Measurements from ENCODE around the gene HOXB13. TPM values are rescaled to one million over a fixed set of nuclear protein-coding genes. Genes with fewer than 3 reads are reported as not detected.

The HOXB13 gene
- total and polyA plus RNA-seq, 2 of the 4 experiments (the other 2 are of a cell fraction): not detected

DNA sequence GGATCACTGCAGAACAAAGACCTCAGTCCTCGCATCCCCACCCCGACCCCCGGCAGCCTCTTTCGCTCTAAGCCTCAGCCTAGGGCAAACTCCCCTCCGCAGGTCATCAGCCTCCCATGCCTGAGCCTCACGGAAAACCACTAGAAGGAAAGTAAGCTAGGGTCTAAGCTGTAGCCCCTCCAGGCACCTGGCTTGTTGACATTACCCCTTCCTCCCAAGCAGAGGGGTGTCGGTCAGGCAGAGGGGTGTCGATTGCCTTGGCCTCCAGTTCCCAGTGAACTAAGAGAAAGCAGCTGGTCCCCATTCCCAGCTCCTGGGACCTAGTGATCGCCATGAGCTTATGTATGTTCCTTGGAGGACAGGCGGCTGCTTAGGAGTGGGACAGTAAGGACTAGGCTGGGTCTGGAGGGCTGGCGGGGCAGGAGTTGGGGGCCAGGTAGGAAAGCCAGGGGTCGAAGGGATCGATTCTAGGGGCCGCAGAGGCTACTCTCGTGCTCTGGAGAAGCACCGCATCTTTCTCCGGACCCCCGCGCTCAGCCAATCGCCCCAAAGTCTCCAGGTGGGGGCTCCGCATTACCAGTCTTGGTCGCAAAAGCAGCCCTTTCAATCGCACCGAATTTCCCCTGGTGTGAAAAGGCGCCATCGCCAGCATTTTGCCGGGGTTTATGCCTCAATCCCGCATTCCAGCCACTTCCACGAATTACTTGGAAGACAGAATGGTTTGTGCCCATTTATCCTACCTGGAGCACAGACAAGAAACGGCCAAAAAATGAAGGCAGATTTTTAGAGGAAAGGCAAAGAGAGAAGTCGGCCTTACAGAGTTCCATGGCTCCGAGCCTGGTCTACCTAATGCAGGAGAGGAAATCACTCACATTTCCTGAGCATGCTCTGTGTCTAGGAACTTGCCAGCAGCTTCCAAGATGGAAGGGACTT, 21.3 kb upstream of the HOXB13 start:
- Histone ChIP-seq H4K91ac (ENCODE audit: insufficient read depth, low read depth, low read length) (no peak overlapping the region), H2AK5ac (ENCODE audit: low read depth, low read length) (no peak overlapping the region), H3K4me3 (ENCODE audit: insufficient read depth, low read depth, low read length) (no peak overlapping the region), H3K23ac (ENCODE audit: low read depth, low read length) (no peak overlapping the region; the same call in 1 of the 2 replicates), H3K27ac (ENCODE audit: insufficient read depth, low read length) (no peak overlapping the region), H3K4me1 (ENCODE audit: control insufficient read depth, insufficient read depth, low read length) (no peaks in the 10 kb centered on the region), H3K56ac (ENCODE audit: extremely low read depth, insufficient read depth, low read length) (no peak overlapping the region), H3K4me2 (ENCODE audit: low read depth, low read length) (no peak overlapping the region), H3K36me3 (ENCODE audit: control insufficient read depth, insufficient read depth, low read length) (no peaks in the 10 kb centered on the region), H3K4ac (ENCODE audit: low read depth, low read length) (no peak overlapping the region), H3K18ac (ENCODE audit: low read depth, low read length) (no peak overlapping the region), H4K5ac (ENCODE audit: low read depth, low read length) (no peak overlapping the region), H3K9ac (ENCODE audit: low read depth, low read length) (no peak overlapping the region), H2AK9ac (replicated peaks; ENCODE audit: low read depth, low read length, poor library complexity) (no peak overlapping the region), H2BK120ac (ENCODE audit: low read depth, low read length) (no peak overlapping the region), H3K9me1 (ENCODE audit: insufficient read depth, low read length) (peaks cover 6% of the 10 kb centered on the region; the same call in 1 of the 2 replicates), H4K8ac (ENCODE audit: low read depth in 2 of 2, low read length in 2 of 2) (no peak overlapping the region), H2AFZ (replicated peaks; ENCODE audit: low read length, poor library complexity) (no peak overlapping the region), H4K20me1 (ENCODE audit: insufficient read depth, low read length) (peaks cover 23% of the 10 kb centered on the region; the same call in 1 of the 2 replicates), H3K14ac (replicated peaks; ENCODE audit: low read depth, low read length) (no peak overlapping the region), H2BK20ac (ENCODE audit: low read depth, low read length) (no peak overlapping the region), H2BK15ac (ENCODE audit: low read depth, low read length) (no peak overlapping the region), H3K79me1 (ENCODE audit: low read depth in 1 of 2, low read length in 2 of 2) (no peaks in the 10 kb centered on the region), H3K27me3 (ENCODE audit: control insufficient read depth, insufficient read depth, low read length) (peaks cover 95% of the 10 kb centered on the region), H2BK5ac (ENCODE audit: low read depth, low read length, poor library complexity, severe bottlenecking) (no peak overlapping the region), H3K9me3 (ENCODE audit: control insufficient read depth, insufficient read depth, low read length) (peaks cover 13% of the 10 kb centered on the region)
- DNase-seq: no peak
- intact Hi-C loops (cut with micrococcal nuclease): no loop called here
- BruUV-seq (replicated peaks): no TSS peak
- 3% methylated on average over 7 of the region's 32 CpGs; no CpG with 5 or more reads in 1 of the 2 experiments for WGBS, 2 experiments (ENCODE audit: extremely low coverage in 2 of 2, insufficient read length in 1 of 2)
- ATAC-seq (ENCODE audit: low read depth): no peak
- ChIA-PET POLR2A (ENCODE audit: unreplicated experiment) (no interaction called here), CTCF (no interaction called here)
- in situ Hi-C loops (cut with MboI; ENCODE audit: low sequenced_read_pairs): loop anchor here (25.0 kb wide), 1 partner anchor 363 kb away; no protein-coding TSS in a partner anchor
- dilution Hi-C loops (cut with HindIII; ENCODE audit: low sequenced_read_pairs, unreplicated experiment): no loop called here
- TF ChIP-seq MAZ (IDR thresholded peaks at IDR 0.05; ENCODE audit: borderline replicate concordance, low read depth, low read length): no peak
- TF ChIP-seq CHD1 (IDR thresholded peaks at IDR 0.05; ENCODE audit: low read depth, low read length): no peak
- TF ChIP-seq CEBPB (IDR thresholded peaks at IDR 0.05; ENCODE audit: low read depth, low read length): no peak
- TF ChIP-seq RCOR1 (IDR thresholded peaks at IDR 0.05; ENCODE audit: insufficient replicate concordance, low read length): no peak
- TF ChIP-seq MAFK (IDR thresholded peaks at IDR 0.05; ENCODE audit: low read depth, low read length): no peak
- no peak for TF ChIP-seq NFE2L2 (IDR thresholded peaks at IDR 0.05; ENCODE audit: low read depth, low read length)
- no peak for TF ChIP-seq RFX5 (IDR thresholded peaks at IDR 0.05; ENCODE audit: low read depth, low read length)
- no peak for TF ChIP-seq USF2 (IDR thresholded peaks at IDR 0.05; ENCODE audit: low read depth, low read length)
- TF ChIP-seq, protein P1, sequence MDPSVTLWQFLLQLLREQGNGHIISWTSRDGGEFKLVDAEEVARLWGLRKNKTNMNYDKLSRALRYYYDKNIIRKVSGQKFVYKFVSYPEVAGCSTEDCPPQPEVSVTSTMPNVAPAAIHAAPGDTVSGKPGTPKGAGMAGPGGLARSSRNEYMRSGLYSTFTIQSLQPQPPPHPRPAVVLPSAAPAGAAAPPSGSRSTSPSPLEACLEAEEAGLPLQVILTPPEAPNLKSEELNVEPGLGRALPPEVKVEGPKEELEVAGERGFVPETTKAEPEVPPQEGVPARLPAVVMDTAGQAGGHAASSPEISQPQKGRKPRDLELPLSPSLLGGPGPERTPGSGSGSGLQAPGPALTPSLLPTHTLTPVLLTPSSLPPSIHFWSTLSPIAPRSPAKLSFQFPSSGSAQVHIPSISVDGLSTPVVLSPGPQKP (IDR thresholded peaks at IDR 0.05; ENCODE audit: borderline replicate concordance, low read depth, low read length): no peak
- no peak for TF ChIP-seq FOS (IDR thresholded peaks at IDR 0.05; ENCODE audit: low read depth, low read length)
- no peak for TF ChIP-seq SMC3 (IDR thresholded peaks at IDR 0.05; ENCODE audit: low read depth, low read length)
- TF ChIP-seq RAD21 (IDR thresholded peaks at IDR 0.05; ENCODE audit: low read length): no peak
- TF ChIP-seq CTCF (conservative IDR thresholded peaks at IDR 0.05; ENCODE audit: low read depth, low read length): no peak
- TF ChIP-seq BHLHE40 (IDR thresholded peaks at IDR 0.05; ENCODE audit: low read depth, low read length): no peak
